PFSK-1 (cell line): ENCODE results near the gene THAP11.

ENCODE experiments used
- FOXP2 ChIP-seq: optimal IDR thresholded peaks from 2 replicates; pipeline ENCODE3; 2011; ENCODE audit warnings: borderline replicate concordance, control low read depth, inconsistent platforms; ENCODE audit not compliant: insufficient read depth; ENCODE audit errors: extremely low read length, extremely low read depth
- POLR2AphosphoS5 ChIP-seq: IDR thresholded peaks from 2 replicates; pipeline ENCODE4 v1.6.1; 2012; ENCODE audit warnings: low read depth, mild to moderate bottlenecking, control low read depth, low read length, moderate library complexity
- REST ChIP-seq, 2 experiments: IDR thresholded peaks; 2 replicates each; pipeline versions ENCODE4 v1.6.1 to v1.8.0; 2011 to 2012; ENCODE audit warnings: low read depth in 2 of 2, low read length in 2 of 2, control low read depth in 1 of 2, inconsistent platforms in 1 of 2, mild to moderate bottlenecking in 1 of 2, moderate library complexity in 1 of 2; ENCODE audit not compliant: insufficient read depth in 1 of 2

Gene THAP11

GRCh38 chr16:67892899-67893742 lies 51.0 kb downstream of the THAP11 start, which contains the start of gene PSKH1:
Gene PSKH1, plus strand, starts transcription at chr16:67893254. Its CDS starts 15,496 bp downstream, at chr16:67908750.
- TF ChIP-seq POLR2AphosphoS5, result peak; percentile 37; the same call in 1 of the 2 replicates
- no peak for TF ChIP-seq REST (IDR thresholded peaks at IDR 0.05; ENCODE audit: insufficient read depth in 1 of 2, low read depth in 2 of 2, low read length in 2 of 2)
- TF ChIP-seq FOXP2, result no peak
